ENCODE results near the gene SELENOF.

- TF ChIP-seq CTCF (IDR thresholded peaks at IDR 0.05), result no peak
- no peak for TF ChIP-seq POLR2A (IDR thresholded peaks at IDR 0.05)
These were observed 42.9 kb downstream of the SELENOF start for GRCh38 chr1:86871001-86871400.
